ENCODE measurements around the gene COL18A1.

The COL18A1 gene

GRCh38 chr21:45383615-45384201 lies 21.3 kb upstream of the COL18A1 start:
- no peak for DNase-seq

GRCh38 chr21:45384656-45385548 lies 20.1 kb upstream of the COL18A1 start:
- no peak for DNase-seq

- DNase-seq = no peak
These were observed 19.4 kb upstream of the COL18A1 start for GRCh38 chr21:45385549-45386050.

GRCh38 chr21:45386336-45386727 lies 18.6 kb upstream of the COL18A1 start:
- no peak for DNase-seq

GRCh38 chr21:45386728-45387371 lies 18.1 kb upstream of the COL18A1 start:
- no peak for DNase-seq

- DNase-seq = no peak
These were observed 17.5 kb upstream of the COL18A1 start for GRCh38 chr21:45387506-45387905.

- DNase-seq = no peak
These were observed 16.9 kb upstream of the COL18A1 start for GRCh38 chr21:45388011-45388521.

- DNase-seq = no peak
These were observed 16.2 kb upstream of the COL18A1 start for GRCh38 chr21:45388611-45389296.

- no peak for DNase-seq
These were observed 14.7 kb upstream of the COL18A1 start for GRCh38 chr21:45390121-45390751.

- DNase-seq = no peak
These were observed 13.9 kb upstream of the COL18A1 start for GRCh38 chr21:45390831-45391742.

GRCh38 chr21:45391743-45392572 lies 13.0 kb upstream of the COL18A1 start:
- DNase-seq = no peak

GRCh38 chr21:45392573-45392971 lies 12.4 kb upstream of the COL18A1 start:
- no peak for DNase-seq

GRCh38 chr21:45393021-45393420 lies 11.9 kb upstream of the COL18A1 start:
- no peak for DNase-seq

- no peak for DNase-seq
These were observed 10.9 kb upstream of the COL18A1 start for GRCh38 chr21:45393833-45394638.

- DNase-seq = no peak
These were observed 8.4 kb upstream of the COL18A1 start for GRCh38 chr21:45396620-45396995.

- DNase-seq = no peak
These were observed 7.6 kb upstream of the COL18A1 start for GRCh38 chr21:45397381-45397780.

- no peak for DNase-seq
These were observed 3.9 kb upstream of the COL18A1 start for GRCh38 chr21:45401054-45401518.

- DNase-seq = no peak
These were observed 2.8 kb upstream of the COL18A1 start for GRCh38 chr21:45401916-45402900.

Data from NCI-H1436 treated with DMSO at 0.1 percent for 48 hours (cell line).